GM12892 (cell line): ENCODE data around the gene ABHD12.
"Not testable (repeated sequence)": the region's sequence is repeated elsewhere in the genome, so short reads cannot be mapped to it uniquely, and the experiment has no call there.

Experiments
- DNase-seq: peaks from one replicate; pipeline ENCODE4 v3.0.0; 2011; ENCODE audit not compliant: insufficient read length
- FAIRE-seq: peaks from 2 replicates; lab custom pipeline; 2011; peaks lifted over from hg19 to GRCh38; lab: Jason Lieb, UNC
- POLR2A ChIP-seq: IDR thresholded peaks from 2 replicates; pipeline ENCODE4 v1.6.1; 2011; ENCODE audit warnings: low read depth, low read length, control low read depth
- POLR2AphosphoS5 ChIP-seq: IDR thresholded peaks from 2 replicates; pipeline ENCODE4 v1.6.1; 2011; ENCODE audit warnings: low read depth, low read length, control low read depth
- TAF1 ChIP-seq: IDR thresholded peaks from 2 replicates; pipeline ENCODE4 v1.6.1; 2011; ENCODE audit warnings: low read depth, mild to moderate bottlenecking, control low read depth, low read length, borderline replicate concordance

The ABHD12 gene

GRCh38 chr20:25273541-25274358 is 116.9 kb downstream of the ABHD12 start:
- DNase-seq (no peak), FAIRE-seq (no peak)
- TF ChIP-seq POLR2A (no peak), POLR2AphosphoS5 (no peak)

- FAIRE-seq (no peak), DNase-seq (no peak)
- TF ChIP-seq POLR2A (no peak), TAF1 (no peak)
Measured at GRCh38 chr20:25273046-25273445, 117.6 kb downstream of the ABHD12 start.

GRCh38 chr20:25272223-25273000 is 118.2 kb downstream of the ABHD12 start:
- DNase-seq (no peak), FAIRE-seq (no peak)
- TF ChIP-seq TAF1 (no peak), POLR2A (no peak), POLR2AphosphoS5 (no peak)

- FAIRE-seq (no peak), DNase-seq (no peak)
- no peak for TF ChIP-seq POLR2A
- no peak for TF ChIP-seq POLR2AphosphoS5
- no peak for TF ChIP-seq TAF1
Measured at GRCh38 chr20:25271486-25272222, 119.0 kb downstream of the ABHD12 start.

GRCh38 chr20:25270829-25271251 is 119.8 kb downstream of the ABHD12 start:
- FAIRE-seq (no peak), DNase-seq (no peak)
- no peak for TF ChIP-seq POLR2AphosphoS5
- TF ChIP-seq TAF1 = no peak
- no peak for TF ChIP-seq POLR2A

- FAIRE-seq (no peak), DNase-seq (no peak)
Measured at GRCh38 chr20:25269833-25270170, 120.8 kb downstream of the ABHD12 start.

GRCh38 chr20:25269057-25269832 is 121.4 kb downstream of the ABHD12 start:
- no peak for TF ChIP-seq POLR2A
- no peak for TF ChIP-seq TAF1
- TF ChIP-seq POLR2AphosphoS5 = no peak
- FAIRE-seq (no peak), DNase-seq (no peak)

More at GRCh38 chr20:25269833-25270170, 120.8 kb downstream of the ABHD12 start:
- TF ChIP-seq POLR2A (no peak), POLR2AphosphoS5 (no peak), TAF1 (no peak)

GRCh38 chr20:25260770-25261437 is 129.7 kb downstream of the ABHD12 start:
- not testable (repeated sequence) for FAIRE-seq, DNase-seq

GRCh38 chr20:25259788-25260254 is 130.8 kb downstream of the ABHD12 start:
- no peak for FAIRE-seq
- DNase-seq = no peak
- TF ChIP-seq TAF1 = no peak
- TF ChIP-seq POLR2AphosphoS5 = no peak
- no peak for TF ChIP-seq POLR2A

- DNase-seq = no peak
- TF ChIP-seq POLR2AphosphoS5 = no peak
- no peak for FAIRE-seq
Measured at GRCh38 chr20:25259358-25259757, 131.3 kb downstream of the ABHD12 start.
